Endothelial cell of umbilical vein (primary cell): ENCODE results near the gene GRM2. TPM values are rescaled to one million over a fixed set of nuclear protein-coding genes. Genes with fewer than 3 reads are reported as not detected.

Experiments
- BruUV-seq: library from RNA; stranded (reverse); fragments of 400-500 nt; replicated peaks from 2 replicates; lab custom pipeline; 2021; lab: Mats Ljungman, UMichigan
- CTCF ChIA-PET: fragments of 300-600, 350-600 bp; sonication (Branson Sonifier 250); formaldehyde crosslinking; loops from one replicate; lab custom pipeline; 2021; ENCODE audit warnings: antibody characterized with exemption, inconsistent platforms; lab: Charles Lee
- POLR2A ChIA-PET: fragments of 300-600, 350-600 bp; sonication (Branson Sonifier 250); formaldehyde crosslinking; loops from one replicate; lab custom pipeline; 2021; ENCODE audit warnings: antibody characterized with exemption, inconsistent platforms; lab: Charles Lee
- DNase-seq: peaks from one replicate; pipeline ENCODE4 v3.0.0-alpha.2; 2011; ENCODE audit warnings: low read depth, low spot score
- FAIRE-seq: peaks from 2 replicates; lab custom pipeline; 2011; peaks lifted over from hg19 to GRCh38; lab: Jason Lieb, UNC
- H2AFZ ChIP-seq: 2 replicates; pipeline ENCODE4 v1.6.0; 2012; ENCODE audit warnings: low read depth, low read length, control low read depth, inconsistent platforms
- H3K27ac ChIP-seq: 2 replicates; pipeline ENCODE4 v1.5.1; 2011; ENCODE audit warnings: low read depth, mild to moderate bottlenecking, control low read depth, low read length, moderate library complexity; ENCODE audit not compliant: insufficient read depth
- H3K27me3 ChIP-seq, 2 experiments: 2 replicates each; pipeline versions ENCODE4 v1.6.0 to v1.6.1; 2011; ENCODE audit warnings: low read length in 2 of 2, mixed read lengths in 1 of 2; ENCODE audit not compliant: control insufficient read depth in 2 of 2, insufficient read depth in 2 of 2
- H3K36me3 ChIP-seq, 2 experiments: 2 replicates in 1 of 2; 3 replicates in 1 of 2; pipeline ENCODE4 v1.5.1; 2011; ENCODE audit warnings: low read length in 2 of 2, mild to moderate bottlenecking in 1 of 2, moderate library complexity in 1 of 2; ENCODE audit not compliant: control insufficient read depth in 2 of 2, insufficient read depth in 2 of 2; ENCODE audit errors: extremely low read depth in 1 of 2
- H3K4me1 ChIP-seq: 3 replicates; pipeline ENCODE4 v1.5.1; 2011; ENCODE audit warnings: mild to moderate bottlenecking, low read length; ENCODE audit not compliant: control insufficient read depth, insufficient read depth; ENCODE audit errors: extremely low read depth
- H3K4me2 ChIP-seq: 2 replicates; pipeline ENCODE4 v1.6.1; 2011; ENCODE audit warnings: low read length, control low read depth, mixed read lengths; ENCODE audit not compliant: insufficient read depth
- H3K4me3 ChIP-seq, 3 experiments: fragments of 200-600 bp in 1 of 3; sonication (generic), shearing (Covaris generic) in 1 of 3; replicated peaks in 1 of 3; 2 replicates each; pipeline ENCODE4 v1.5.1; 2011 to 2016; ENCODE audit warnings: control low read depth in 3 of 3, low read length in 3 of 3, mild to moderate bottlenecking in 2 of 3, inconsistent platforms in 1 of 3, low read depth in 1 of 3, moderate library complexity in 1 of 3; ENCODE audit not compliant: insufficient read depth in 1 of 3
- H3K79me2 ChIP-seq: 2 replicates; pipeline ENCODE4 v1.6.0; 2012; ENCODE audit warnings: low read length, inconsistent platforms; ENCODE audit not compliant: control insufficient read depth, insufficient read depth
- H3K9ac ChIP-seq: replicated peaks from 2 replicates; pipeline ENCODE3; 2011; ENCODE audit warnings: low read length, control low read depth; ENCODE audit not compliant: insufficient read depth; ENCODE audit errors: extremely low read depth
- H3K9me1 ChIP-seq: replicated peaks from 3 replicates; pipeline ENCODE4 v1.6.0; 2011; ENCODE audit warnings: mild to moderate bottlenecking, low read length; ENCODE audit not compliant: control insufficient read depth, insufficient read depth; ENCODE audit errors: extremely low read depth
- H3K9me3 ChIP-seq: replicated peaks from 2 replicates; pipeline ENCODE4 v1.5.1; 2012; ENCODE audit warnings: low read length, inconsistent platforms; ENCODE audit not compliant: control insufficient read depth, insufficient read depth
- H4K20me1 ChIP-seq: replicated peaks from 2 replicates; pipeline ENCODE3; 2011; ENCODE audit warnings: mild to moderate bottlenecking, low read length; ENCODE audit not compliant: control insufficient read depth, insufficient read depth; ENCODE audit errors: extremely low read depth
- CTCF ChIP-seq, 2 donors: IDR thresholded peaks; 1 replicate in 1 of 2; 2 replicates in 1 of 2; pipeline ENCODE4 v1.5.1; 2011; ENCODE audit warnings: low read length in 2 of 2, mild to moderate bottlenecking in 2 of 2, moderate library complexity in 2 of 2, control low read depth in 1 of 2, inconsistent platforms in 1 of 2, low read depth in 1 of 2; ENCODE audit not compliant: insufficient read depth in 1 of 2; ENCODE audit errors: extremely low read depth in 1 of 2
- EZH2 ChIP-seq: IDR thresholded peaks from 2 replicates; pipeline ENCODE4 v1.6.1; 2012; ENCODE audit warnings: borderline replicate concordance, low read depth, mild to moderate bottlenecking, moderate library complexity, low read length, inconsistent platforms; ENCODE audit not compliant: severe bottlenecking
- FOS ChIP-seq: IDR thresholded peaks from 2 replicates; pipeline ENCODE4 v1.6.1; 2011; ENCODE audit warnings: mild to moderate bottlenecking, low read length, moderate library complexity, borderline replicate concordance; ENCODE audit not compliant: insufficient read depth
- GATA2 ChIP-seq: IDR thresholded peaks from 2 replicates; pipeline ENCODE4 v1.7.0; 2011; ENCODE audit warnings: low read depth, mild to moderate bottlenecking, moderate library complexity, mixed read lengths, low read length; ENCODE audit not compliant: insufficient read length, insufficient read depth
- POLR2A ChIP-seq: IDR thresholded peaks from 2 replicates; pipeline ENCODE4 v1.6.1; 2012; ENCODE audit warnings: low read depth, mild to moderate bottlenecking, control low read depth, low read length
- POLR2AphosphoS5 ChIP-seq: IDR thresholded peaks from 2 replicates; pipeline ENCODE4 v1.6.1; 2012; ENCODE audit warnings: low read depth, mild to moderate bottlenecking, control low read depth, low read length, moderate library complexity; ENCODE audit not compliant: insufficient read depth
- dilution Hi-C: fragments of 300-500 bp; cut with MboI; formaldehyde crosslinking; loops from one replicate; pipeline ENCODE4 v1.15.0; 2019; ENCODE audit warnings: low sequenced_read_pairs; ENCODE audit not compliant: extremely low pct_ligation_motif_present
- intact Hi-C: fragments of 100-400 bp; cut with micrococcal nuclease; formaldehyde crosslinking; loops from one replicate; pipeline ENCODE4 v1.10.0; 2022
- polyA plus RNA-seq, 4 experiments: library from polyadenylated mRNA; depleted of rRNA in 3 of 4; stranded (reverse) in 3 of 4; unstranded in 1 of 4; fragments of >200 nt; gene quantifications; 2 replicates each; pipeline versions ENCODE4 v1.2.1 to v1.2.3, GENCODE V29; 2011 to 2012; ENCODE audit warnings: missing spikeins in 1 of 4
- total RNA-seq: library from RNA; stranded (reverse); gene quantifications from 2 replicates; pipeline ENCODE4 v1.2.3, GENCODE V29; 2021
- TF ChIP-seq, protein P1 (sequence below): IDR thresholded peaks from 2 replicates; pipeline ENCODE4 v1.6.1; 2011; ENCODE audit not compliant: insufficient read depth, insufficient read length

GRM2 gene
- total and polyA plus RNA-seq, 2 donors (not counting 3 experiments of a cell fraction or from before 2014, with no cell fraction given): 0.10 to 0.51 TPM

DNA sequence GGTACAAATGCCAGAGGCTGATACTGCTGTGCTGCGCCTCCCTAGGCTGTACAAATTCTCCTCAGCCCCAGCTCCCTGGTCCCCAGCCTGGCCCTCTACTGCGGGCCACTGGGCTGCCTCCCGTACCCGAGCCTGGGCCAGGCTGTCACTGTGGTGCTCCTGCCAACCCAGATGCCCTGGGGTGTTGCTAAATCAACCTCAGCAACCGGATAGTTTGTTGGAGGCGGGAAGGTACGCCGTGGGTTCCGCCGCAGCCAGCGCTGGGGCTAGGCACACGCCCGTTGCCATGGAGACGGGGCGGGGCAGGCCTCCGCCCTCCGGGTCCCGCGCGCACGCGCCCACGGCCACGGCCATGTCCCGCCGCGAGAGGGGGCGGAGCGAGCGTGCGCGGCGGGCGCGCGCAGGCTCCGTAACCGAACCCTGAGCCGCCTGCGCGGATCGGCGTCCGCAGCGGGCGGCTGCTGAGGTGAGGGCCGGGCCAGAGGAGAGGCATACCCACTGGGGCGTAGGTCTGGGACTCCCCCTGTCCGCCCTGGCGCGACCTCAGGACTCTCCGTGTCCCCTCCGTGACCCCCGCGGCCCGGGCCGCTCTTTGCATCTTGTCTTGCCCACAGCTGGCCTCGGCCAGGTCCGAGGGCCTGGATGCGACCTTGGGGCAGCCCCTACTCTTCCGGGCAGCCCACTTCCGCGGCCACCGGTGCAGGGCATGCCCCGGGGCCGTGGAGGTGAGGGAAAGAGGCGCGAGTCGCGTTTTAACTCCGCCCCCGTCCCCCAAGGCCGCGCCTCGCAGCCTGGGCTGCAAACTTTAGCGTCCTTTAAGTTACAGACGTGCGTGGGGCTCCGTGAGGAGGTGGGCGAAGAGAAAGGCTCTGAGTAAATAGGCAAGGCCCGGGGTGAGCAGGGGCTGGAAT lies 35.8 kb upstream of the GRM2 start, which contains the start of gene TEX264:
TEX264 (plus strand) TSS at position 430 of the 911 bp plus-strand sequence. CDS start 3,053 bp downstream, outside the sequence.
- Histone ChIP-seq H3K9me1 (no peaks in the 10 kb centered on the region), H4K20me1 (no peaks in the 10 kb centered on the region), H3K79me2 (no peaks in the 10 kb centered on the region), H3K9me3 (no peaks in the 10 kb centered on the region), H3K27me3 (no peaks in the 10 kb centered on the region), H3K36me3 (peaks cover 0 to 2% of the 10 kb centered on the region in 2 experiments), H3K4me3 (peak within 1 kb of the TSS; percentile 72 to 88 (median 82)), H2AFZ (peak within 1 kb of the TSS; percentile 87), H3K4me2 (peak within 1 kb of the TSS; percentile 88), H3K4me1 (peaks cover 12% of the 10 kb centered on the region), H3K9ac (peak within 1 kb of the TSS; percentile 79), H3K27ac (peak within 1 kb of the TSS; percentile 55)
- FAIRE-seq (peak; percentile 66), DNase-seq (peak; percentile 69)
- dilution Hi-C loops (no loop called here), intact Hi-C loops (loop anchor here (1.0 to 10.0 kb wide), 2 partner anchors 11 to 1056 kb away; partner anchors contain the start of genes CISH and MAPKAPK3)
- CTCF ChIA-PET: interaction anchor here (0.9 to 6.4 kb wide), 13 partner anchors 11 to 1055 kb away, joined by 4 to 230 read pairs (median 13); partner anchors contain the start of genes DCAF1, GRM2, MAPKAPK3 and RAD54L2
- BruUV-seq: TSS peak; percentile 6
- POLR2A ChIA-PET: interaction anchor here (1.1 to 1.7 kb wide), 2 partner anchors 171 to 172 kb away, joined by 9 read pairs; partner anchors contain the start of gene DCAF1
- TF ChIP-seq POLR2A: peak; percentile 88
- no peak for TF ChIP-seq CTCF (IDR thresholded peaks at IDR 0.05; ENCODE audit: extremely low read depth in 1 of 2, insufficient read depth in 1 of 2, low read depth in 1 of 2, low read length in 2 of 2)
- TF ChIP-seq EZH2: no peak
- TF ChIP-seq GATA2: no peak
- TF ChIP-seq POLR2AphosphoS5: peak; percentile 82
- TF ChIP-seq, protein P1, sequence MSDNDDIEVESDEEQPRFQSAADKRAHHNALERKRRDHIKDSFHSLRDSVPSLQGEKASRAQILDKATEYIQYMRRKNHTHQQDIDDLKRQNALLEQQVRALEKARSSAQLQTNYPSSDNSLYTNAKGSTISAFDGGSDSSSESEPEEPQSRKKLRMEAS: no peak
- TF ChIP-seq FOS: no peak
